ENCODE measurements around the gene PLEKHO1.

The PLEKHO1 gene

DNA sequence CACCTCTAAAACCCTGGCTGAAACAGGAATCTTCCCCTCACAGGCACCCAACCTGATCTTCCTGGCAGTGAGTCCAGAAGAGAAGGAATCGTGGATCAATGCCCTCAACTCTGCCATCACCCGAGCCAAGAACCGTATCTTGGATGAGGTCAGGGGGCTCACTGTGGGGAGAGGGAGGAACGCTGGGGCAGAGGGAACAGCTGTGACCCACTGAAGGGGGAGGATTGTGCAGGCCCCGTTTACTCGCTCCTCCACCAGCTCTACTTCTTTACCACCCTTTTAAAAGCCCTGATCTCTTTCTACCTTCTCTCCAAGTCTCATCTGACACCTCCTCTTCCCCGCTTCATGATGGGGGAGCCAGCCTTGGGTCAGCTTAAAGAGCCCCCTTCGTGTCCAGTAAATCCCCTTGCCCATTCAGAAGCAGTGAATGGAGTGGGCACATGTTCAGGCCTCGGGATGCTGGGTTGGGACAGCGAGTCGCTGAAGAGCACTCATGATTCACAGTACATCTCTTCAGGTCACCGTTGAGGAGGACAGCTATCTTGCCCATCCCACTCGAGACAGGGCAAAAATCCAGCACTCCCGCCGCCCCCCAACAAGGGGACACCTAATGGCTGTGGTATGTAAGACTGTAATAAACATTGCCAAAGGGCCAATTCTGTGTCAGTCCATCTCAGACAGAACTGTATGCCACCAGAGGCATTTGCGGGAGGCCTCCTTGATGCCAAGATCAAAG lies 7.3 kb downstream of the PLEKHO1 start:
- no peak overlapping the region for H3K27ac ChIP-seq (ENCODE audit: extremely low read depth, low read depth, low read length)
- H3K4me3 ChIP-seq (ENCODE audit: low read depth, low read length) = no peak overlapping the region
- no peaks in the 10 kb centered on the region for H3K4me1 ChIP-seq (ENCODE audit: control insufficient read depth, insufficient read depth, low read length)
- CTCF ChIA-PET = interaction anchor here (0.5 to 2.1 kb wide), 4 partner anchors 9 to 30 kb away, joined by 3 to 7 read pairs (median 4); no protein-coding TSS in a partner anchor
- no peaks in the 10 kb centered on the region for H3K9me3 ChIP-seq (ENCODE audit: control insufficient read depth, insufficient read depth, low read depth, low read length)
- POLR2A ChIA-PET = no interaction called here
- TF ChIP-seq GLI2 (tag by site-specific recombination; IDR thresholded peaks at IDR 0.05; ENCODE audit: borderline replicate concordance, low read depth) = no peak
- TF ChIP-seq ZNF677 (tag by site-specific recombination; IDR thresholded peaks at IDR 0.05) = no peak
- TF ChIP-seq ZNF654 (tag by site-specific recombination; IDR thresholded peaks at IDR 0.05; ENCODE audit: low read depth) = no peak
- TF ChIP-seq, protein P1, sequence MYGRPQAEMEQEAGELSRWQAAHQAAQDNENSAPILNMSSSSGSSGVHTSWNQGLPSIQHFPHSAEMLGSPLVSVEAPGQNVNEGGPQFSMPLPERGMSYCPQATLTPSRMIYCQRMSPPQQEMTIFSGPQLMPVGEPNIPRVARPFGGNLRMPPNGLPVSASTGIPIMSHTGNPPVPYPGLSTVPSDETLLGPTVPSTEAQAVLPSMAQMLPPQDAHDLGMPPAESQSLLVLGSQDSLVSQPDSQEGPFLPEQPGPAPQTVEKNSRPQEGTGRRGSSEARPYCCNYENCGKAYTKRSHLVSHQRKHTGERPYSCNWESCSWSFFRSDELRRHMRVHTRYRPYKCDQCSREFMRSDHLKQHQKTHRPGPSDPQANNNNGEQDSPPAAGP (tag by site-specific recombination; IDR thresholded peaks at IDR 0.05) = no peak
- TF ChIP-seq ZBTB20 (tag by site-specific recombination; IDR thresholded peaks at IDR 0.05) = no peak
- TF ChIP-seq ZSCAN30 (tag by site-specific recombination; IDR thresholded peaks at IDR 0.05) = no peak
- no peak for TF ChIP-seq GFI1B (tag by site-specific recombination; IDR thresholded peaks at IDR 0.05)
- TF ChIP-seq ZNF561 (tag by site-specific recombination; IDR thresholded peaks at IDR 0.05; ENCODE audit: borderline replicate concordance) = no peak
- peaks cover 0 to 77% of the 10 kb centered on the region in 2 experiments; a peak in 2 of 3 replicates for H3K36me3 ChIP-seq (ENCODE audit: control insufficient read depth in 2 of 2, insufficient read depth in 1 of 2, low read length in 2 of 2)

- TF ChIP-seq, protein P2, sequence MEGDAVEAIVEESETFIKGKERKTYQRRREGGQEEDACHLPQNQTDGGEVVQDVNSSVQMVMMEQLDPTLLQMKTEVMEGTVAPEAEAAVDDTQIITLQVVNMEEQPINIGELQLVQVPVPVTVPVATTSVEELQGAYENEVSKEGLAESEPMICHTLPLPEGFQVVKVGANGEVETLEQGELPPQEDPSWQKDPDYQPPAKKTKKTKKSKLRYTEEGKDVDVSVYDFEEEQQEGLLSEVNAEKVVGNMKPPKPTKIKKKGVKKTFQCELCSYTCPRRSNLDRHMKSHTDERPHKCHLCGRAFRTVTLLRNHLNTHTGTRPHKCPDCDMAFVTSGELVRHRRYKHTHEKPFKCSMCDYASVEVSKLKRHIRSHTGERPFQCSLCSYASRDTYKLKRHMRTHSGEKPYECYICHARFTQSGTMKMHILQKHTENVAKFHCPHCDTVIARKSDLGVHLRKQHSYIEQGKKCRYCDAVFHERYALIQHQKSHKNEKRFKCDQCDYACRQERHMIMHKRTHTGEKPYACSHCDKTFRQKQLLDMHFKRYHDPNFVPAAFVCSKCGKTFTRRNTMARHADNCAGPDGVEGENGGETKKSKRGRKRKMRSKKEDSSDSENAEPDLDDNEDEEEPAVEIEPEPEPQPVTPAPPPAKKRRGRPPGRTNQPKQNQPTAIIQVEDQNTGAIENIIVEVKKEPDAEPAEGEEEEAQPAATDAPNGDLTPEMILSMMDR (tag by site-specific recombination; IDR thresholded peaks at IDR 0.05) = no peak
- no peak for TF ChIP-seq SETDB1 (IDR thresholded peaks at IDR 0.05; ENCODE audit: insufficient read length, low read length)
- TF ChIP-seq KLF16 (tag by site-specific recombination; IDR thresholded peaks at IDR 0.05) = no peak
- TF ChIP-seq ZNF76 (tag by site-specific recombination; IDR thresholded peaks at IDR 0.05; ENCODE audit: borderline replicate concordance, low read depth) = no peak
- TF ChIP-seq ZNF837 (tag by site-specific recombination; IDR thresholded peaks at IDR 0.05) = no peak
- TF ChIP-seq ZNF10 (tag by site-specific recombination; IDR thresholded peaks at IDR 0.05) = no peak
- H3K36me3 ChIP-seq (ENCODE audit: control insufficient read depth in 2 of 2, insufficient read depth in 1 of 2, low read length in 2 of 2) = peaks cover 0 to 58% of the 10 kb centered on the region in 2 experiments; a peak in 1 of 3 replicates
- no peaks in the 10 kb centered on the region for H3K4me1 ChIP-seq (ENCODE audit: control insufficient read depth, insufficient read depth, low read length)
- no peak overlapping the region for H3K27ac ChIP-seq (ENCODE audit: extremely low read depth, low read depth, low read length)
- CTCF ChIA-PET = interaction anchor here (0.7 kb wide), 1 partner anchor 86 kb away, joined by 3 read pairs; no protein-coding TSS in a partner anchor
- POLR2A ChIA-PET = interaction anchor here (0.7 kb wide), 1 partner anchor 199 kb away, joined by 4 read pairs; no protein-coding TSS in a partner anchor
- H3K4me3 ChIP-seq (ENCODE audit: low read depth, low read length) = no peak overlapping the region
- no peaks in the 10 kb centered on the region for H3K9me3 ChIP-seq (ENCODE audit: control insufficient read depth, insufficient read depth, low read depth, low read length)
Observed at GRCh38 chr1:150159550-150159949, 9.8 kb downstream of the PLEKHO1 start.

DNA sequence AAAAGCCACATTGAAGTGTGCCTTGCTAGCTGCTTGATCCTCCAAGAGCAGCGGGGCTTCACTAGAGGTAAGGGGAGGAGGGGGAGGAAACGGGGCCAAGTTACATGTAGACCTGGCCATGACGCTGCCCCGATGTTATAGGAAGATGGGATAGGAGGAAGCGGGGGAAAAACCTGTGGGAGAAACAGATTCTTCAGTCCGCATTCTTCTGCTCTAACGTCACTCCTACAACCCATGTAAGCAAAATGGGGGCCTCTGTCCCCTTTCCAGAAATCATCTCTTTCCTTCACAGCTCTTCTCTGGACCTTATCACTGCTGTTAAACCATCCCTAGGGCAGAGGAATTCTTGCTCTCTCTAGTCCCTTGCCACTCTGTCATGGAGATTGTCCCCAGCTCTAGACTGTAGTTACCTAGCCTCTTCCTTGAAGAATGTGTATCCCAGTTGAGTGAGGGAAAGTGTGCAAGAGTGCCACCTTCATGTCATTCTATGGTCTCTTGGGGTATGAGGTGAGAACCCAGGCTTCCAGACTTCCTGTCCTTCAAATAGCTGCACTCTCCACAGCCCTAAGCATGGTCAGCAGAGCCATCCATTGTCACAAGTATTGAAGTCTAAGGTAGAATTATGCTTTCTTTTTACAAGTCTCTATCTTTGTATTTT lies 11.4 kb downstream of the PLEKHO1 start:
- CTCF ChIA-PET = interaction anchor here (0.9 to 2.4 kb wide), 6 partner anchors 26 to 199 kb away, joined by 3 to 12 read pairs (median 4); no protein-coding TSS in a partner anchor
- POLR2A ChIA-PET = interaction anchor here (0.6 to 1.1 kb wide), 4 partner anchors 9 to 54 kb away, joined by 3 to 4 read pairs (median 3); no protein-coding TSS in a partner anchor
- Histone ChIP-seq H3K9me3 (ENCODE audit: control insufficient read depth, insufficient read depth, low read depth, low read length) (no peaks in the 10 kb centered on the region), H3K4me3 (ENCODE audit: low read depth, low read length) (no peak overlapping the region), H3K4me1 (ENCODE audit: control insufficient read depth, insufficient read depth, low read length) (no peaks in the 10 kb centered on the region), H3K27ac (ENCODE audit: extremely low read depth, low read depth, low read length) (no peak overlapping the region), H3K36me3 (ENCODE audit: control insufficient read depth in 2 of 2, insufficient read depth in 1 of 2, low read length in 2 of 2) (peaks cover 0 to 42% of the 10 kb centered on the region in 2 experiments; a peak in 1 of 3 replicates)
- no peak for TF ChIP-seq ZNF518A (tag by site-specific recombination; conservative IDR thresholded peaks at IDR 0.05; ENCODE audit: low read depth)
- TF ChIP-seq PRDM1 (tag by site-specific recombination; IDR thresholded peaks at IDR 0.05) = 0 out of 2 replicates have a peak, but pooled peaks have one; percentile 5
- TF ChIP-seq TSHZ1 (tag by site-specific recombination; IDR thresholded peaks at IDR 0.05; ENCODE audit: borderline replicate concordance) = no peak

Measured in HEK293 (cell line).